Measurements from ENCODE around the gene MGAT3. TPM values are rescaled to one million over a fixed set of nuclear protein-coding genes. Genes with fewer than 3 reads are reported as not detected.
A peak's percentile ranks its signal among the peaks of the same experiment; 100 is the strongest.

Gene MGAT3
- total RNA-seq, 1 experiment from 2014 or later = not detected

DNA sequence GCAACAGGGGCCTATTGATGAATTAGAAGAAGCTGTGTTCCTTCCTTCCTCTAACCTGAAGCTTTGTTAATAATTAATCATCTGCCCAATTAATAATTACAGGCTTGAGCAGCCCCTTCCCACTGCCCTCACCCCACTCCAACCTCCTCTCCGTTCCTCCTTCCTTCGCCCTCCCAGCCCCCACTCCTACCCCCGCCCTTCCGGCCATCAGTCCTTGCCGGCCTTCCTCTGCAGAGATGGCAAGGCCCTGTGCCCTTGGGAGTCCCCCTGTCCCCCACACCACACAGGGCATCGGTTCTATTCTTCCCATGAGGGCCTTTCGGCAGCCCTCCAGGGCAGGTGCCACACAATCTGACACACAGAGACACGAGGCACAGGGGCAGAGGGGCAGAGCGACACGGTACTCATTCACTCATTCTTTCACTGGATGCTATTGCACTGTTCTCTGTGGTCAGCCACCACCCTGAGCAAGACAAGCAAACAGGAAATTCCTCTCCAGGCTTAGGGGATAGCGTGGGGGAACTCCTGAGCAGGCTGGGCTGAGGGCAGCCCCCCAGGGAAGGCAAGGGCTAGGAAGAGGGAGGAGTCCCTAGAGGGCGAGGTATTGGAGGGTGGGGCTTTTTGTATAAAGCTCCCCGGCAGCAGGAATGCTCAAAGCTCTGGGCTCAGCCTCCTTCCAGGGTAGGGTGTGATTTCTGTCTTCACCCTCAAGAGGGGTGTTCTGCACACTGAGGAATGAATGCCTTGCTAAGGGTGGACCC is 14.7 kb downstream of the MGAT3 start:
- DNase-seq (ENCODE audit: low read depth) = peak; percentile 32

DNA sequence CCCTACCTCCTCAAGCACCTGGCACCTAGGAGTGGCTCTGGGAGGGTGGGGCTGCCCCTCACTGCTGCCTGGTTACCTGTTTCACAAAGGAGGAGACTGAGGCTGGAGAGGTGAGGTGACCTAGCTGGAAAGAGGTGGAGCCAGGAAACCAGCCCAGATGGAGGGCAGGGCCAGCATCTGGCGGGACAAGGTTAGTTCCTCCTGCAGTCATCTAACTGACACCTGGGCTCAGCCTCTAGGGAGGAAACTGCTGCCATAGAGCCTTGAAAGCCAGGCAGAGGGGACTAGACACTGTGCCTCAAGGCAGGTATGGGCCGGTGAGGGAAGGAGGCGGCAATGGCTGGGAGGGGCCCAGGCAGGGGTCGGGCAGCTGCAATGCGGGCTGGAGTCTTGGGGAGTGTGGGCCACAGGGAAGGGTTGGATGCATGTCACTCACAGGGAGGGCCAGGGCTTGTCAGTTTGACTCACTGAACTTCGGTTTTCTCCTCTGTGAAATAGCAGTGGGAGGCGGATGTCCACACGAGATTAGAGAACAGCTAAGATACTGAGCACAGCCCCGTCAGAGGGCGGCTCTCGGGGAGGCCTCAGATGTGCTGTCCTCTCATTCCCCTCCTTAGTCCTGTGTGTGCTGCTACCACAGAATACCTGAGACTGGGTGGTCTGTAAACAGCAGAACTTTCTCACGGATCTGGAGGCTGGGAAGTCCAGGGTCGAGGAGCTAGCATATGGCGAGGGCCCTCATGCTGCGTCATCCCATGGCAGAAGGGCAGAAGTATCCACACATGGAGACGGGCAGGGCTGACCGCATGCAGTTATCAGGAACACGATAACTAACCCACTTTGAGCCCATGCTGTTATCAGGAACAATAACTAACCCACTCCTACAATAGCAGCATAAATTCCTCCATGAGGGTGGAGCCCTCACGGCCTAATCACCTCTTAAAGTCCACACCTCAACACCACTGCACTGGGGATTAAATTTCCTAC is 16.1 kb downstream of the MGAT3 start:
- DNase-seq (ENCODE audit: low read depth) = no peak

DNA sequence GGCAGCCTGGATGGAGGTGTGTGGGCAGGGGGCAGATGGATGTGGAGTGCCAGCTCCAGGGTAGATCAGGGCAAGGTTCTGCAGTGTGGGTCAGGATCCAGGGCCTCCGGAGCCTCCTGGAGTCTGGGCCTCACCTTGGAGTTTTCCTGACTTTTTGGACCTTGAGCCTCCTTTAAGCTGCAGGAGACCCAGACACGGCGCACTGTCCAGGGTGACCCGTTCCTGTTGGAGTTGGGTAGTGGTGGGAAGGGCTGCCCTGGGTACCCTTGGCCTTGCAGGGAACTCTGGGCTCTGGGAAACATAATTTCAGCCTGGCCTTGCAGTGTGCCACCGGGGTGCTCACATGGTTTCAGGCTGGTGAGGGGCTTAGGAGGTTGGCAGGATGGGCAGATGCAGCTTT is 17.0 kb downstream of the MGAT3 start:
- DNase-seq (ENCODE audit: low read depth) = no peak

DNA sequence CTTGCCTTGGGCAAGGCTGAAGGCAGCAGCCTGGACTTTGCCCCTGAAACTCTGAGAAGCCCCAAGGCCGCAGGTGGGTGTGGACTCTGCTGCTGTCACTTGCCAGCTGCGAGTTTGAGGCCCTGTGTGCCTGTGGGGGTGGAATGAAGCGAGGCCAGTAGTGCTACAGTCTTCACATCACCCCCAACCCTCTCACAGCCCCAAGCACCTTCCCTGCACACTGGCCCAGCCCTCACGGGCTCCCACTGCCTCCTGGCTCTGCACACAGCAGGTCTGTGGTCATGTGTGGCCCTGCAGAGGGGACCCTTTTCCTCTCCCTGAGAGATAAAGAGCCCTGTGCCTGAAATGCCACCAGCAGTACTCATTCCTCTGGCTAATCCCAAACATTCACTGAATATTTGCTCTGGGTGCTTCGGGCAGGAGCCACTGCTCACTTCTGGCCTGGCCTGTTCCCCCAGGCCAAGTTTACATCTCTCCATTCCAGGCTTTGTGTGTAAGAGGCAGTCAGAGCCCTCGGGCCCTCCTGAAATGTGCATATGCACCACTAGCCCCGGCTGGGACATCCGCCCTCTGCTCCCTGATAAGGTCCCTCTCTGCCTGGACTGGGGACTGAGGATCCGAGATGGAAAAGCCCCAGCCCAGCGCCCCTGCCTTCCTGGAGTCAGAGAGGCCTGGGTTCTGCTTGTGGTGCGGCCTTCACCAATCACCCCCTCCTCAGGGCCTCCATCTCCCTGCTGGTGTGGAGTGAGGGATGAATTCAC is 17.7 kb downstream of the MGAT3 start:
- DNase-seq (ENCODE audit: low read depth) = no peak

DNA sequence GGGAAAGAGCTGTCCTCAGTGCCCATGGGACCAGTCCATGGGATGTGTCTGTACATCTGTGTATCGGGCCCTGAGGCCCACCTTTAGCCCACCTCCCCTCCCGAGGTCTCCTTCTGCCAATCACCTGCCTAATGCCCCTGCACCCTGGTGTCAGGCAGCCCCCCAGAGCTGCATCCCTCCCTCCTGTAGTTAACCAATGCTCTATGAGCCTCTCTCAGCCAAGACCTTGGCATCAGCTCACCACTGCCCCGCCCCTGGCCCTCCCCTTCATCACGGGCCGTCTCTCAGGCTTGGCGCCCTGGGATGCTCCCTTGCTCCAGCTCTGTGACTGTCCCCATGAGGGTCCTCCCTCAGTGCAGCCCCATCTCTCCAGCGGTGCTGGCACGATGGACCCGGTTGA is 18.5 kb downstream of the MGAT3 start:
- no peak for DNase-seq (ENCODE audit: low read depth)

DNA sequence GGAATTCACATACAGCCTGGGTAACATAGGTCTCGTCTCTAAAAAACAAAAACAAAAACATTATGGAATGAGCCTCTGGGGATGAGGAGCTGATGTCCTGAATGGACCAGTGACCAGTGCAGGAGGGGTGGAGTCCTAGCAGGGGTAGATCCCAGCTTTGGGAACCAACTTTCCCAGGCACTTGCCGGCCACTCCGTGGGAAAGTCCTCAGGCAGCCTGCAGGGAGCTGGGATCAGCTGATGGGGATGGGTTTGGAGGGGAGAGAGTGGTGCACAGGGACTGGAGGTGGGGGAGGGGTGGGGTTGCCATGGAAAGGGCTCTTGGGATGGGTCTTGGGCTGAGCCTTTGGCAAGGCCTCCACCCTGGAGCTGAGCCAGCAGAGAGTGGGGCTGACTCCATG is 19.1 kb downstream of the MGAT3 start:
- DNase-seq (ENCODE audit: low read depth) = no peak

DNA sequence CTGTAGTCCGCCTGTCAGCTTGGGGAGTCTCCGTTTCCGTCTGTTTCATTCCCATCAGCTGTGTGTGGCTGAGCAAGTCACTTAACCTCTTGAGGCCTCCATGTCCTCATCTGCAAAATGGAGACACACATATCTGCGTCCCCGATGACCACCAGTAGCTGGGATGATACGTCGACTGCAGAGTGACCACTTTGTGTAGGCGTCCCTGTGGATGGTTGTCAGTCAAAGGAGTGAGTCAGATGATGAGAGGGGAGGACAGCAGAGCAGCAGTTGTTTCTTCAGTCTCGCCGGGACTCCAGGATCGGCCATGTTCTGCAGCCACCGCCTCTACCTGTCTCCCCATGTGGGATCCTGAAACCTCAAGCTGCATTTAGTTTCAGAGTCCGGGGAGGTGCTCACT is 19.9 kb downstream of the MGAT3 start:
- DNase-seq (ENCODE audit: low read depth) = no peak

DNA sequence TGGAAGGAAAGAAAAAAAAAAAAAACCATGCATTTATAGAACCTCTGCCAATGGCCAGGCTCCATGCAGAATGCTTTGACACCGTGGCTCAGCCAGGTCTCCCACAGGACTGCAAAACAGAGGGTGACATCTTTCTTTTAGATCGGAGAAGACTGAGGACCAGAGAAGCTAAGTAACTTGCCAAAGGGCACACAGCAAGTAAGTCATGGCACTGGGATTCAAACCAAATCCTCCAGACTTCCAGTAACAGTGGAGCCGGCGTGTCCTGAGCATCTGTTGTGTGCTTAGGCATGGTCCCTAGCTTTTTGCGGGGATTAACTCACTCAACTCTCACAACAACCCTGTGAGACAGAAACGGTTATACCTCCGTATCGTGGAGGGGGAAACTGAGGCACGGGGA is 20.7 kb downstream of the MGAT3 start:
- DNase-seq (ENCODE audit: low read depth) = no peak

DNA sequence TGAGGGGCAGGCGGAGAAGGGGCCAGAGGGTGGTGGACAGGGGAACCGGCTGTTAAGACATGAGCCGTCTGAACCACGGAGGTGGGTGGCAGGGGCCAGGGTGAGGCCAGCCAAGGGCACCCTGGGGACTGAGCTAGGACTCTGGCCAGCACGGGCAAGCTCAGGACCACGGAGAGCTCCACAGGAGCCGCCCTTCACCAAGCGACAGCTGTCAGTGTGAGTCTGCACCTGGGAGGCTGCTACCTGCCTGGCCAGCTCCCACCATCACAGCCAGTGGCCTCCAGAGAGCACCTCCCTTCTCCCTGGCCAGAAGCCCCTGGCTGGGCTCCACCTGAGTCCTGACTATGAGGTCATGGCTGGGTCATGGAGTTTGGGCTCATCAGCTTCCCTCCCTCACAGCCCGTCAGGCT is 21.6 kb downstream of the MGAT3 start:
- peak; percentile 28 for DNase-seq (ENCODE audit: low read depth)

DNA sequence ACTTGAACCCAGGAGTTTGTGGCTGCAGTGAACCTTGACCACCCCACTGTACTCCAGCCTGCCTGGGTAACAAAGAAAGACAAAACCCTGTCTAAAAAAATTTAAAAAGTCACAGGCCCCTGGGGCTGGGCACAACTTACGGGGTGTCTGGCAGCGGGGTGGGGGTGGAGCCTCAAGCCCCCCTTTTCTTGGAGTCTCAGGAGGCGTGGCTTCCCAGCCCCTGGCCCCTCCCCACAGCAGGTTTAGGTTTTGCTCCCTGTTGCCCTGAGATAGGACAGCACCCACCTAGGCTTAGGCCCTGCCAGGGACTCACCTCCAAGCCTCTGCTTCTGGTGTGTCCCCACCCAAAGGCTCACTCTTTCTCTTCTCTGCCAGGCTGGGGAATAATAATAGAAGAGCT is 22.4 kb downstream of the MGAT3 start:
- DNase-seq (ENCODE audit: low read depth) = no peak

DNA sequence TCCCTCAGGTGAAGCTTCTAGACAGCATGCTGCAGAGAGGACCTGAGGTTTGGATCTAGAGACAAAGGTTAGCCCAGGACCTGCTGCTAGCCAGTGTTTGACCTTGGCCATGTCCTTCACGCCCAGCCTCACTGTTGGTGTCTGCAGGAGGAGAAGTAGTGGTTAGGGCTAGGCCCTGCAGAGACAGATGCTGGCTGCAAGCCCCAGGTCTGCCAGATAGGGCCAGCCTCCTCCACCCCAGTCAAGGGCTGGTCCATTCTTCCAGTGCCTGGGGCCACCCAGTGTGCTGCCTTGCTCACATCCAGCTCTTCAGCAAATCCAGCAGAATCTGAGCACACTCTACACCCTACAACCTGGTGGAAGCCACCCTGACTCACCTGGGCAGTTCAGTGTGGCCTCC is 23.7 kb downstream of the MGAT3 start:
- DNase-seq (ENCODE audit: low read depth) = no peak

DNA sequence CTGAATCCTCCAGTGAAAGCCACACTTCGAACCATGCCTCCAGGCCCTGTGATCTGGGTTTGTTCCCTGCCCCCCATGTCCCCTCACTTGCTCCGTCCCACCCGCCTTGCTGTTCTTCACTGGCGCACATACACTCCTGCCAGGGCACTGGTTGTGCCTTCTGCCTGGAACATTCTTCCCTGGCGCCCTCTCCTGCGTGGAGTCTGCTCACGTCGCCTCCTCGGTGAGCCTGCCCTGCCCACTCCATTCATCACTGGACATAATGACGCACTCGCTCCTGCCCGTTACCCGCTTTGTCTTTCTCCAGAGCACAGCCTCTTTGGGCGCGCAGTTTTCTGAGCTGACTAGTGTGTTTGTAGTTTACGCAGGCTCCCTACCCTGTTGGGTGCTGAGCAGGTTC is 24.2 kb downstream of the MGAT3 start:
- no peak for DNase-seq (ENCODE audit: low read depth)

DNA sequence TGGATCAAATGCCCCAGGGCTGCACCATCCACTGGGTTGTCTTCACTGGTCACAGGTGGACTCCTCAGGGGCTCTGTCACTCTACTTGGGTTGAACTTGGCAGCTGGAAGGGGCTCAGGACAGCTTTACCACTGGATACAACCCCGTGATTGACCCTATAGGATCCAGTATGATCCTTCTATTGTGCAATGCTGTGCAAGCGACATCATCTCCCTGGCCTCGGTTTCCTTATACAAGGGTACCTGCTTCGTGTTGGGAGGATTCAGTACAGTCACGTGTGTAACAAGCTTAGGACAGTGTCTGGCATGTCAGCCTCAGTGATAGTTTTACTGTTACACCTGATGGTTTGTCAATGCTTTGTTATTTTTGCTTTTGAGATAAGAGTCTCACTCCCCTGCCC is 24.8 kb downstream of the MGAT3 start:
- no peak for DNase-seq (ENCODE audit: low read depth)

DNA sequence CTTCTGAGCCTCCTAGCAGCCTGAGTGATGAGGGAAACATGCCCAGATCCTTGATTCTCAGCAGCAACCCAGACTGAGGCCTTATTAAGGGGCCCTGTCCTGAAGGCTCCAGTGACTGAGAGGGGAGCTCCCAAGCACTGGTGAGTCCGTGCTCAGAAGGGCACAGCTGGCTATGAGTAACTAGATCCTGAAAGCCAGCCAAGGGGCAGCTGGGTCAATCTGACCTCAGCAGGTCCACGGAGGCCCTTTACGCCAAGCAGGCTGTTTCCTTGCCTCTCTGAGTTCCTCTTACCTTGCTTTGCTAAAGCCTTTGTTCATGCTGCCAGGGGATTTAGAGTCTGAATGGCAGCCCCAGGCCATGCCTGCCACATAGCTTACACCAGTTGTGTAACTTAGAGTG is 26.0 kb downstream of the MGAT3 start:
- DNase-seq (ENCODE audit: low read depth) = peak; percentile 67

DNA sequence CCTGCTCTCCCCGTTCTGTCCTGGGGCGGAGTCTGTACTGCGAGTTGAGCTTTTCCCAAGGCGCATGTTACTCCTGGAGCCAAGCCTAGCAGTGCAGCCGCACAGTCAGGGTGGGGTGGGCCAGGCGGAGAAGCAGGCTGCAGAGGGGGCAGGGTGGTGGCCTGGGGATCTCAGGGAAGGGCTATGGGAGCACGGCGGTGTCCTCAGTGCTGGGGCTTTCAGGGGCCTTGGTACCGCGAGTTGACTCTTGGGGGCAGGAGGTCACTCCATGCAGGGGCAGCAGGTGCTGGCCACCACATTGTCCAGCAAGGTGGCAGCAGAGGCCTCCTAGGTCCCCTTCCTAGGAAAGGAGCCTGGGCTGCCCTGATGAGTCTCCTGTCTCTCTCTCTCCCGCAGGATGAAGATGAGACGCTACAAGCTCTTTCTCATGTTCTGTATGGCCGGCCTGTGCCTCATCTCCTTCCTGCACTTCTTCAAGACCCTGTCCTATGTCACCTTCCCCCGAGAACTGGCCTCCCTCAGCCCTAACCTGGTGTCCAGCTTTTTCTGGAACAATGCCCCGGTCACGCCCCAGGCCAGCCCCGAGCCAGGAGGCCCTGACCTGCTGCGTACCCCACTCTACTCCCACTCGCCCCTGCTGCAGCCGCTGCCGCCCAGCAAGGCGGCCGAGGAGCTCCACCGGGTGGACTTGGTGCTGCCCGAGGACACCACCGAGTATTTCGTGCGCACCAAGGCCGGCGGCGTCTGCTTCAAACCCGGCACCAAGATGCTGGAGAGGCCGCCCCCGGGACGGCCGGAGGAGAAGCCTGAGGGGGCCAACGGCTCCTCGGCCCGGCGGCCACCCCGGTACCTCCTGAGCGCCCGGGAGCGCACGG is 30.4 kb downstream of the MGAT3 start:
- no peak for DNase-seq (ENCODE audit: low read depth)

DNA sequence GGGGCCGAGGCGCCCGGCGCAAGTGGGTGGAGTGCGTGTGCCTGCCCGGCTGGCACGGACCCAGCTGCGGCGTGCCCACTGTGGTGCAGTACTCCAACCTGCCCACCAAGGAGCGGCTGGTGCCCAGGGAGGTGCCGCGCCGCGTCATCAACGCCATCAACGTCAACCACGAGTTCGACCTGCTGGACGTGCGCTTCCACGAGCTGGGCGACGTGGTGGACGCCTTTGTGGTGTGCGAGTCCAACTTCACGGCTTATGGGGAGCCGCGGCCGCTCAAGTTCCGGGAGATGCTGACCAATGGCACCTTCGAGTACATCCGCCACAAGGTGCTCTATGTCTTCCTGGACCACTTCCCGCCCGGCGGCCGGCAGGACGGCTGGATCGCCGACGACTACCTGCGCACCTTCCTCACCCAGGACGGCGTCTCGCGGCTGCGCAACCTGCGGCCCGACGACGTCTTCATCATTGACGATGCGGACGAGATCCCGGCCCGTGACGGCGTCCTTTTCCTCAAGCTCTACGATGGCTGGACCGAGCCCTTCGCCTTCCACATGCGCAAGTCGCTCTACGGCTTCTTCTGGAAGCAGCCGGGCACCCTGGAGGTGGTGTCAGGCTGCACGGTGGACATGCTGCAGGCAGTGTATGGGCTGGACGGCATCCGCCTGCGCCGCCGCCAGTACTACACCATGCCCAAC is 31.2 kb downstream of the MGAT3 start:
- DNase-seq (ENCODE audit: low read depth) = no peak

DNA sequence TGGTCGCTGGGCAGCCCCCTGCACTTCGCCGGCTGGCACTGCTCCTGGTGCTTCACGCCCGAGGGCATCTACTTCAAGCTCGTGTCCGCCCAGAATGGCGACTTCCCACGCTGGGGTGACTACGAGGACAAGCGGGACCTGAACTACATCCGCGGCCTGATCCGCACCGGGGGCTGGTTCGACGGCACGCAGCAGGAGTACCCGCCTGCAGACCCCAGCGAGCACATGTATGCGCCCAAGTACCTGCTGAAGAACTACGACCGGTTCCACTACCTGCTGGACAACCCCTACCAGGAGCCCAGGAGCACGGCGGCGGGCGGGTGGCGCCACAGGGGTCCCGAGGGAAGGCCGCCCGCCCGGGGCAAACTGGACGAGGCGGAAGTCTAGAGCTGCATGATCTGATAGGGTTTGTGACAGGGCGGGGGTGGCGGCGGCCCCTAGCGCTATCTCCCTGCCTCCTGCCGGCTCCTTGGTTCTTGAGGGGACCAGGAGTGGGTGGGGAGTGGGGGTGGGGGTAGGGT is 31.8 kb downstream of the MGAT3 start:
- no peak for DNase-seq (ENCODE audit: low read depth)

DNA sequence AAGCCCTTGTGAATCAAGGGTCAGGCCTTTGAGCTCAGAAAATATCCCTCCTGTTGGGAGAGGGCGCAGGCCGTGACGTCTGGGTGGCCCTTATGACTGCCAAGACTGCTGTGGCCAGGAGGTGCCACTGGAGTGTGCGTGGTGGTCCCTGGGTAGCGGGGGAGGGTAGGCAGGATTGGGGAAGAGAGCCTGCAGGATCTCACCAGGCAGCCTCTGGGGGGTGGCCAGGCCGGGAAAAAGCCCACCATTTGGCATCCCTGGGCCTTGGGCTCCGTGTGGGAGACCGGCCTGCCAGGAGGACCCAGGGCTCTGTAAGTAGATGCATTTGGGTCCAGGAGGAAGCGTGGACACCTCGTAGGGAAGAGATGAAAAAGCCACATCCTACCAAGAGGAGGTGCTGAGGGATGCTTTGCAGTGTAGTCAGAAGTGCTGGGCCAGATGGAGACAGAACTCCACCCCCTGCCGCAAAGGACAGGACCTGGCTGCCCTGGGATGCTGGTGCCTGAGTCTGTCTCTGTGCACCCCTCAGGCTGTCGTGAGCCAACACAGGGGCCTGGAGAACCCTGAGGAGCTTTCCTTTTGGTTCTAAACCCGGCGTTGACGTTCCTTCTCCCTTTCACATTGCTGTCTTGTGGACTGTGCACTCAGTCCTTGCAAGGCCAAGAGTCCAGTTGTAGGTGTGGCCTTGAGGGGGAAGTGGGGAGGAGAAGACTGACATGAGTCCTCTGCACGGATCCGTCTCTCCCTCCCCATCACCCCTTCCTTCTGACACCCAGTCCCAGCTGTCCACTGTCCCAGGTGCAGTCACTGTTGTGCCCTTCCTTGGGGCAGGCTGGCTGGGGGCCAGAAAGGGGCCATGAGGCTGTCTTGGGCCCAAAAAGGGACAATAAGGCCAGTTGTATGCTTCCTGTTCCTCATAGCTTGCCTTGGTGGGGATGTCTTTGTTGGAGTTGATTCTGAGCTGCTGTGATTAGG is 32.6 kb downstream of the MGAT3 start:
- no peak for DNase-seq (ENCODE audit: low read depth)

DNA sequence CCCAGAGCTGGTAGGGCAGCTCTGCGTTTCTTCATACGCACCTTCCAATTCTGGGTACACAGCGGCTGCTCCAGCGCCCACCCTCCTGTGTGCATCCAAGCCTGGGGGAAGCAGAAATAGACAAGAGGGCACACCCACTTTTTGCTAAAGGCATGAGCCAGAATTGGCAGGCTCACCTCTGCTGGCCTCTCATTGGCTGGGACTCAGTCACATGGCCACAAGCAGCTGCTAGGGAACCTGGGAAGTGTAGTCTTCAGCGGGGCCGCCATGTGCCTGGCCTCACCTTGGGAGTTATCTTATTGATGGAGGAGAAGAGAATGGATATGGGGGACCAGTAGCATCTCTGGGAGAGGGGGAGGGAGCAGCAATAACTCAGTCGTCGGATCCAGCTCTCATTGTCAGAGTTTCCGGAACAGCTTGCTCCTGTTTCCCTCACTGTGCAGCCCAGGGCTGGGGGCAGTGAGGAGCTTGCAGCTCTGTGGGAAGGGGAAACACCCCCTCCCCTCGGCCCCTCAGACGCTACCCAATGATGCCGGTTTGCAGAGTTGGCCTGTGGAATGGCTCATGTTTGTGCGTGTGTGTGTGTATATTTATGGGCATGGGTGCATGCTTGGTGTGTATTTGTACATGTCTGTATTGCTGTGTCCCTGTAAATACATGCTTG is 33.5 kb downstream of the MGAT3 start:
- DNase-seq (ENCODE audit: low read depth) = peak; percentile 56

All from M059J (cell line).